Liver (tissue), 3 donors: ENCODE measurements around the gene DHX57.

Experiments
- GABPA ChIP-seq, 2 donors: IDR thresholded peaks in 1 of 2; conservative IDR thresholded peaks in 1 of 2; 2 replicates each; pipeline ENCODE4 v1.6.1; 2016; ENCODE audit warnings: antibody characterized with exemption in 2 of 2, mild to moderate bottlenecking in 1 of 2, moderate library complexity in 1 of 2
- HNF4A ChIP-seq, 2 donors: conservative IDR thresholded peaks; 2 replicates each; pipeline ENCODE4 v1.6.1; 2016; ENCODE audit warnings: antibody characterized with exemption in 2 of 2, mild to moderate bottlenecking in 2 of 2
- JUND ChIP-seq, 2 donors: IDR thresholded peaks; 2 replicates each; pipeline ENCODE4 v1.6.1; 2016; ENCODE audit warnings: antibody characterized with exemption in 2 of 2
- RAD21 ChIP-seq, 2 donors: IDR thresholded peaks; 2 replicates each; pipeline ENCODE4 v1.6.1; 2016; ENCODE audit warnings: antibody characterized with exemption in 2 of 2, mild to moderate bottlenecking in 2 of 2
- SP1 ChIP-seq: IDR thresholded peaks from 2 replicates; pipeline ENCODE4 v1.6.1; 2018; ENCODE audit warnings: antibody characterized with exemption, mild to moderate bottlenecking
- TAF1 ChIP-seq: conservative IDR thresholded peaks from 2 replicates; pipeline ENCODE4 v1.6.1; 2016; ENCODE audit warnings: antibody characterized with exemption, mild to moderate bottlenecking
- YY1 ChIP-seq: IDR thresholded peaks from 2 replicates; pipeline ENCODE4 v1.6.1; 2016; ENCODE audit warnings: antibody characterized with exemption, mild to moderate bottlenecking
- TF ChIP-seq, protein P1 (sequence below): fragments of 150-350 bp; IDR thresholded peaks from 2 replicates; pipeline ENCODE4 v1.5.1; 2017; ENCODE audit warnings: improper control_type of control experiment, low read depth, low read length; ENCODE audit not compliant: missing input control
- TF ChIP-seq, protein P2 (sequence below): IDR thresholded peaks from 2 replicates; pipeline ENCODE4 v1.6.1; 2016; ENCODE audit warnings: antibody characterized with exemption, mild to moderate bottlenecking
- TF ChIP-seq, protein P3 (sequence below): IDR thresholded peaks from 2 replicates; pipeline ENCODE4 v1.6.1; 2016; ENCODE audit warnings: antibody characterized with exemption
- TF ChIP-seq, protein P4 (sequence below): IDR thresholded peaks from 2 replicates; pipeline ENCODE4 v1.6.1; 2016; ENCODE audit warnings: antibody characterized with exemption
- TF ChIP-seq, protein P5 (sequence below): IDR thresholded peaks from 2 replicates; pipeline ENCODE4 v1.6.1; 2016; ENCODE audit warnings: antibody characterized with exemption
- donor health status: healthy.
- donor health status: healthy.

DNA sequence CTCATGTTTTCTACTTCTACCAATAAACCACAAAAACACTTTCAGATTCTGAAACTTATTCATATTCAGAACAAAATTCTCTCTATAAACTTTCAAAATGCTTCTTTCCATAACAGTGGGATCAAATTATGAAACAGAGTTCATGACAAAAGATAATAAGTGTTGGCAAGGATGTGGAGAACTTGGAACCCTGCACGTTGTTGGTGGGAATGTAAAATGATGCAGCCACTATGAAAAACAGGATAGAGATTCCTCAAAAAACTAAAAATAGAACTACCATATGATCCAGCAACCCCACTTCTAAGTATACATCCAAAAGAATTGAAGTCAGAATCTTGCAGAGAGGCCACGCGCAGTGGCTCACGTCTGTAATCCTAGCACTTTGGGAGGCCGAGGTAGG lies 52.3 kb downstream of the DHX57 start:
- TF ChIP-seq, protein P1, sequence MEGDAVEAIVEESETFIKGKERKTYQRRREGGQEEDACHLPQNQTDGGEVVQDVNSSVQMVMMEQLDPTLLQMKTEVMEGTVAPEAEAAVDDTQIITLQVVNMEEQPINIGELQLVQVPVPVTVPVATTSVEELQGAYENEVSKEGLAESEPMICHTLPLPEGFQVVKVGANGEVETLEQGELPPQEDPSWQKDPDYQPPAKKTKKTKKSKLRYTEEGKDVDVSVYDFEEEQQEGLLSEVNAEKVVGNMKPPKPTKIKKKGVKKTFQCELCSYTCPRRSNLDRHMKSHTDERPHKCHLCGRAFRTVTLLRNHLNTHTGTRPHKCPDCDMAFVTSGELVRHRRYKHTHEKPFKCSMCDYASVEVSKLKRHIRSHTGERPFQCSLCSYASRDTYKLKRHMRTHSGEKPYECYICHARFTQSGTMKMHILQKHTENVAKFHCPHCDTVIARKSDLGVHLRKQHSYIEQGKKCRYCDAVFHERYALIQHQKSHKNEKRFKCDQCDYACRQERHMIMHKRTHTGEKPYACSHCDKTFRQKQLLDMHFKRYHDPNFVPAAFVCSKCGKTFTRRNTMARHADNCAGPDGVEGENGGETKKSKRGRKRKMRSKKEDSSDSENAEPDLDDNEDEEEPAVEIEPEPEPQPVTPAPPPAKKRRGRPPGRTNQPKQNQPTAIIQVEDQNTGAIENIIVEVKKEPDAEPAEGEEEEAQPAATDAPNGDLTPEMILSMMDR, result no peak
- TF ChIP-seq JUND (IDR thresholded peaks at IDR 0.05) (no peak), YY1 (no peak), RAD21 (IDR thresholded peaks at IDR 0.05) (no peak), TAF1 (no peak), SP1 (no peak), HNF4A (conservative IDR thresholded peaks at IDR 0.05) (no peak), GABPA (IDR thresholded peaks at IDR 0.05 in 1 of 2, conservative IDR thresholded peaks at IDR 0.05 in 1 of 2) (no peak)
- TF ChIP-seq, protein P2, sequence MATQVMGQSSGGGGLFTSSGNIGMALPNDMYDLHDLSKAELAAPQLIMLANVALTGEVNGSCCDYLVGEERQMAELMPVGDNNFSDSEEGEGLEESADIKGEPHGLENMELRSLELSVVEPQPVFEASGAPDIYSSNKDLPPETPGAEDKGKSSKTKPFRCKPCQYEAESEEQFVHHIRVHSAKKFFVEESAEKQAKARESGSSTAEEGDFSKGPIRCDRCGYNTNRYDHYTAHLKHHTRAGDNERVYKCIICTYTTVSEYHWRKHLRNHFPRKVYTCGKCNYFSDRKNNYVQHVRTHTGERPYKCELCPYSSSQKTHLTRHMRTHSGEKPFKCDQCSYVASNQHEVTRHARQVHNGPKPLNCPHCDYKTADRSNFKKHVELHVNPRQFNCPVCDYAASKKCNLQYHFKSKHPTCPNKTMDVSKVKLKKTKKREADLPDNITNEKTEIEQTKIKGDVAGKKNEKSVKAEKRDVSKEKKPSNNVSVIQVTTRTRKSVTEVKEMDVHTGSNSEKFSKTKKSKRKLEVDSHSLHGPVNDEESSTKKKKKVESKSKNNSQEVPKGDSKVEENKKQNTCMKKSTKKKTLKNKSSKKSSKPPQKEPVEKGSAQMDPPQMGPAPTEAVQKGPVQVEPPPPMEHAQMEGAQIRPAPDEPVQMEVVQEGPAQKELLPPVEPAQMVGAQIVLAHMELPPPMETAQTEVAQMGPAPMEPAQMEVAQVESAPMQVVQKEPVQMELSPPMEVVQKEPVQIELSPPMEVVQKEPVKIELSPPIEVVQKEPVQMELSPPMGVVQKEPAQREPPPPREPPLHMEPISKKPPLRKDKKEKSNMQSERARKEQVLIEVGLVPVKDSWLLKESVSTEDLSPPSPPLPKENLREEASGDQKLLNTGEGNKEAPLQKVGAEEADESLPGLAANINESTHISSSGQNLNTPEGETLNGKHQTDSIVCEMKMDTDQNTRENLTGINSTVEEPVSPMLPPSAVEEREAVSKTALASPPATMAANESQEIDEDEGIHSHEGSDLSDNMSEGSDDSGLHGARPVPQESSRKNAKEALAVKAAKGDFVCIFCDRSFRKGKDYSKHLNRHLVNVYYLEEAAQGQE, result no peak
- TF ChIP-seq, protein P3, sequence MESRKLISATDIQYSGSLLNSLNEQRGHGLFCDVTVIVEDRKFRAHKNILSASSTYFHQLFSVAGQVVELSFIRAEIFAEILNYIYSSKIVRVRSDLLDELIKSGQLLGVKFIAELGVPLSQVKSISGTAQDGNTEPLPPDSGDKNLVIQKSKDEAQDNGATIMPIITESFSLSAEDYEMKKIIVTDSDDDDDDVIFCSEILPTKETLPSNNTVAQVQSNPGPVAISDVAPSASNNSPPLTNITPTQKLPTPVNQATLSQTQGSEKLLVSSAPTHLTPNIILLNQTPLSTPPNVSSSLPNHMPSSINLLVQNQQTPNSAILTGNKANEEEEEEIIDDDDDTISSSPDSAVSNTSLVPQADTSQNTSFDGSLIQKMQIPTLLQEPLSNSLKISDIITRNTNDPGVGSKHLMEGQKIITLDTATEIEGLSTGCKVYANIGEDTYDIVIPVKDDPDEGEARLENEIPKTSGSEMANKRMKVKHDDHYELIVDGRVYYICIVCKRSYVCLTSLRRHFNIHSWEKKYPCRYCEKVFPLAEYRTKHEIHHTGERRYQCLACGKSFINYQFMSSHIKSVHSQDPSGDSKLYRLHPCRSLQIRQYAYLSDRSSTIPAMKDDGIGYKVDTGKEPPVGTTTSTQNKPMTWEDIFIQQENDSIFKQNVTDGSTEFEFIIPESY, result no peak
- TF ChIP-seq, protein P4, sequence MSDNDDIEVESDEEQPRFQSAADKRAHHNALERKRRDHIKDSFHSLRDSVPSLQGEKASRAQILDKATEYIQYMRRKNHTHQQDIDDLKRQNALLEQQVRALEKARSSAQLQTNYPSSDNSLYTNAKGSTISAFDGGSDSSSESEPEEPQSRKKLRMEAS, result no peak
- TF ChIP-seq, protein P5, sequence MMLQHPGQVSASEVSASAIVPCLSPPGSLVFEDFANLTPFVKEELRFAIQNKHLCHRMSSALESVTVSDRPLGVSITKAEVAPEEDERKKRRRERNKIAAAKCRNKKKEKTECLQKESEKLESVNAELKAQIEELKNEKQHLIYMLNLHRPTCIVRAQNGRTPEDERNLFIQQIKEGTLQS, result no peak
